ENCODE results near the gene DPP7. TPM values are rescaled to one million over a fixed set of nuclear protein-coding genes. Genes with fewer than 3 reads are reported as not detected.

DPP7 gene
- total RNA-seq, 4 donors from 2014 or later, result 23.2 to 100 (median 76.8) TPM

- Histone ChIP-seq H3K4me3 (no peak overlapping the region), H3K27ac (no peak overlapping the region), H3K4me1 (peaks cover 0 to 6% of the 10 kb centered on the region in 2 donors), H3K9me3 (no peaks in the 10 kb centered on the region), H3K36me3 (no peaks in the 10 kb centered on the region), H3K27me3 (no peaks in the 10 kb centered on the region)
- DNase-seq, result no peak
- no peak for TF ChIP-seq CTCF (IDR thresholded peaks at IDR 0.05)
- intact Hi-C loops (cut with DNase I; ENCODE audit: low total_unique reads), result loop anchor here (10.0 kb wide), 1 partner anchor 114 kb away; the partner anchor contains the start of genes CYSRT1, RNF208 and RNF224
Observed at GRCh38 chr9:137110147-137110910, 4.2 kb downstream of the DPP7 start.

- H3K4me1 ChIP-seq, result no peaks in the 10 kb centered on the region
- no peaks in the 10 kb centered on the region for H3K36me3 ChIP-seq
- DNase-seq, result no peak
- H3K9me3 ChIP-seq, result no peaks in the 10 kb centered on the region
- H3K27ac ChIP-seq, result no peak overlapping the region
- TF ChIP-seq POLR2A (IDR thresholded peaks at IDR 0.05), result no peak
- no peak for TF ChIP-seq CTCF (IDR thresholded peaks at IDR 0.05)
- intact Hi-C loops (cut with DNase I; ENCODE audit: low total_unique reads), result loop anchor here (10.0 kb wide), 1 partner anchor 115 kb away; the partner anchor contains the start of genes CYSRT1, RNF208 and RNF224
- no peak overlapping the region for H3K4me3 ChIP-seq
- H3K27me3 ChIP-seq, result no peaks in the 10 kb centered on the region
Observed at GRCh38 chr9:137109250-137110146, 5.0 kb downstream of the DPP7 start.

GRCh38 chr9:137108608-137109249 lies 5.8 kb downstream of the DPP7 start:
- no peaks in the 10 kb centered on the region for H3K9me3 ChIP-seq
- no peak for DNase-seq
- intact Hi-C loops (cut with DNase I; ENCODE audit: low total_unique reads), result no loop called here
- no peaks in the 10 kb centered on the region for H3K36me3 ChIP-seq
- TF ChIP-seq POLR2A (IDR thresholded peaks at IDR 0.05) (no peak), CTCF (IDR thresholded peaks at IDR 0.05) (no peak)
- no peaks in the 10 kb centered on the region for H3K27me3 ChIP-seq
- no peak overlapping the region for H3K4me3 ChIP-seq
- H3K27ac ChIP-seq, result no peak overlapping the region
- H3K4me1 ChIP-seq, result no peaks in the 10 kb centered on the region

GRCh38 chr9:137107982-137108381 lies 6.6 kb downstream of the DPP7 start:
- no peaks in the 10 kb centered on the region for H3K36me3 ChIP-seq
- intact Hi-C loops (cut with DNase I; ENCODE audit: low total_unique reads), result no loop called here
- no peak overlapping the region for H3K4me3 ChIP-seq
- TF ChIP-seq CTCF (IDR thresholded peaks at IDR 0.05) (no peak), POLR2A (IDR thresholded peaks at IDR 0.05) (no peak)
- H3K27me3 ChIP-seq, result no peaks in the 10 kb centered on the region
- H3K9me3 ChIP-seq, result no peaks in the 10 kb centered on the region
- no peaks in the 10 kb centered on the region for H3K4me1 ChIP-seq
- no peak for DNase-seq
- no peak overlapping the region for H3K27ac ChIP-seq
